HEK293 (cell line): ENCODE data around the gene KCTD2.

Source experiments
- GLI4 ChIP-seq: fragments of 450-650 bp; formaldehyde crosslinking; IDR thresholded peaks from 2 replicates; pipeline ENCODE4 v1.5.1; 2016; ENCODE audit warnings: missing biosample characterization, missing genetic modification characterization
- KLF10 ChIP-seq: fragments of 450-650 bp; IDR thresholded peaks from 2 replicates; pipeline ENCODE4 v1.5.1; 2018; ENCODE audit warnings: missing biosample characterization, mild to moderate bottlenecking, missing genetic modification characterization
- OVOL3 ChIP-seq: fragments of 450-650 bp; formaldehyde crosslinking; IDR thresholded peaks from 2 replicates; pipeline ENCODE4 v1.5.1; 2016; ENCODE audit warnings: missing biosample characterization, missing genetic modification characterization
- SP3 ChIP-seq: fragments of 450-650 bp; formaldehyde crosslinking; IDR thresholded peaks from 2 replicates; pipeline ENCODE4 v1.5.1; 2016; ENCODE audit warnings: missing biosample characterization, missing genetic modification characterization
- SP7 ChIP-seq: fragments of 450-650 bp; formaldehyde crosslinking; IDR thresholded peaks from 2 replicates; pipeline ENCODE4 v1.5.1; 2016; ENCODE audit warnings: missing biosample characterization, missing genetic modification characterization
- WT1 ChIP-seq: fragments of 450-650 bp; formaldehyde crosslinking; IDR thresholded peaks from 2 replicates; pipeline ENCODE4 v1.5.1; 2016; ENCODE audit warnings: missing biosample characterization, missing genetic modification characterization
- YY2 ChIP-seq: fragments of 450-650 bp; formaldehyde crosslinking; IDR thresholded peaks from 2 replicates; pipeline ENCODE4 v1.5.1; 2016; ENCODE audit warnings: missing biosample characterization, missing genetic modification characterization
- ZBTB1 ChIP-seq: fragments of 450-650 bp; formaldehyde crosslinking; IDR thresholded peaks from 2 replicates; pipeline ENCODE4 v1.5.1; 2016; ENCODE audit warnings: missing biosample characterization, missing genetic modification characterization
- ZBTB17 ChIP-seq: fragments of 450-650 bp; formaldehyde crosslinking; IDR thresholded peaks from 2 replicates; pipeline ENCODE4 v1.5.1; 2016; ENCODE audit warnings: missing biosample characterization, missing genetic modification characterization
- ZBTB20 ChIP-seq: fragments of 450-650 bp; formaldehyde crosslinking; IDR thresholded peaks from 2 replicates; pipeline ENCODE4 v1.5.1; 2016; ENCODE audit warnings: missing biosample characterization, missing genetic modification characterization
- ZFP69B ChIP-seq: fragments of 450-650 bp; formaldehyde crosslinking; IDR thresholded peaks from 2 replicates; pipeline ENCODE4 v1.5.1; 2016; ENCODE audit warnings: missing biosample characterization, missing genetic modification characterization
- ZIC2 ChIP-seq: fragments of 450-650 bp; formaldehyde crosslinking; IDR thresholded peaks from 2 replicates; pipeline ENCODE4 v1.5.1; 2016; ENCODE audit warnings: missing biosample characterization, missing genetic modification characterization
- ZNF121 ChIP-seq: fragments of 450-650 bp; formaldehyde crosslinking; IDR thresholded peaks from 2 replicates; pipeline ENCODE4 v1.5.1; 2016; ENCODE audit warnings: missing biosample characterization, missing genetic modification characterization
- ZNF132 ChIP-seq: fragments of 450-650 bp; formaldehyde crosslinking; IDR thresholded peaks from 2 replicates; pipeline ENCODE4 v1.5.1; 2017; ENCODE audit warnings: missing biosample characterization, missing genetic modification characterization, borderline replicate concordance
- ZNF174 ChIP-seq: fragments of 450-650 bp; formaldehyde crosslinking; IDR thresholded peaks from 2 replicates; pipeline ENCODE4 v1.5.0; 2017; ENCODE audit warnings: missing biosample characterization, mild to moderate bottlenecking, missing genetic modification characterization
- ZNF211 ChIP-seq: fragments of 450-650 bp; formaldehyde crosslinking; IDR thresholded peaks from 2 replicates; pipeline ENCODE4 v1.5.1; 2016; ENCODE audit warnings: low read depth, missing biosample characterization, missing genetic modification characterization
- ZNF239 ChIP-seq: fragments of 450-650 bp; formaldehyde crosslinking; IDR thresholded peaks from 2 replicates; pipeline ENCODE4 v1.5.1; 2016; ENCODE audit warnings: missing biosample characterization, missing genetic modification characterization
- ZNF302 ChIP-seq: fragments of 450-650 bp; formaldehyde crosslinking; IDR thresholded peaks from 2 replicates; pipeline ENCODE4 v1.5.1; 2016; ENCODE audit warnings: missing biosample characterization, missing genetic modification characterization, low read depth
- ZNF311 ChIP-seq: fragments of 450-650 bp; formaldehyde crosslinking; IDR thresholded peaks from 2 replicates; pipeline ENCODE4 v1.5.1; 2017; ENCODE audit warnings: missing biosample characterization, missing genetic modification characterization, borderline replicate concordance
- ZNF324 ChIP-seq: fragments of 450-650 bp; formaldehyde crosslinking; IDR thresholded peaks from 2 replicates; pipeline ENCODE4 v1.5.1; 2016; ENCODE audit warnings: missing biosample characterization, missing genetic modification characterization
- ZNF473 ChIP-seq: fragments of 450-650 bp; formaldehyde crosslinking; IDR thresholded peaks from 2 replicates; pipeline ENCODE4 v1.5.1; 2017; ENCODE audit warnings: missing biosample characterization, missing genetic modification characterization
- ZNF501 ChIP-seq: fragments of 450-650 bp; formaldehyde crosslinking; IDR thresholded peaks from 2 replicates; pipeline ENCODE4 v1.5.1; 2016; ENCODE audit warnings: missing biosample characterization, missing genetic modification characterization
- ZNF530 ChIP-seq: fragments of 450-650 bp; formaldehyde crosslinking; IDR thresholded peaks from 2 replicates; pipeline ENCODE4 v1.5.1; 2016; ENCODE audit warnings: low read depth, missing biosample characterization, missing genetic modification characterization
- ZNF585B ChIP-seq: fragments of 450-650 bp; formaldehyde crosslinking; IDR thresholded peaks from 2 replicates; pipeline ENCODE4 v1.5.1; 2016; ENCODE audit warnings: missing biosample characterization, missing genetic modification characterization
- TF ChIP-seq, protein P1 (sequence below): fragments of 450-650 bp; formaldehyde crosslinking; IDR thresholded peaks from 2 replicates; pipeline ENCODE4 v1.5.1; 2017; ENCODE audit warnings: missing biosample characterization, missing genetic modification characterization
- TF ChIP-seq, protein P2 (sequence below): fragments of 450-650 bp; formaldehyde crosslinking; IDR thresholded peaks from 2 replicates; pipeline ENCODE4; 2016; ENCODE audit warnings: missing biosample characterization, missing genetic modification characterization
- TF ChIP-seq, protein P3 (sequence below): fragments of 450-650 bp; formaldehyde crosslinking; IDR thresholded peaks from 2 replicates; pipeline ENCODE4 v1.5.1; 2016; ENCODE audit warnings: missing biosample characterization, missing genetic modification characterization
- TF ChIP-seq, protein P4 (sequence below): fragments of 450-650 bp; formaldehyde crosslinking; IDR thresholded peaks from 2 replicates; pipeline ENCODE4 v1.5.1; 2016; ENCODE audit warnings: missing biosample characterization, missing genetic modification characterization
- TF ChIP-seq, protein P5 (sequence below): fragments of 450-650 bp; formaldehyde crosslinking; IDR thresholded peaks from 2 replicates; pipeline ENCODE4 v1.5.1; 2016; ENCODE audit warnings: missing biosample characterization, missing genetic modification characterization

The KCTD2 gene

DNA sequence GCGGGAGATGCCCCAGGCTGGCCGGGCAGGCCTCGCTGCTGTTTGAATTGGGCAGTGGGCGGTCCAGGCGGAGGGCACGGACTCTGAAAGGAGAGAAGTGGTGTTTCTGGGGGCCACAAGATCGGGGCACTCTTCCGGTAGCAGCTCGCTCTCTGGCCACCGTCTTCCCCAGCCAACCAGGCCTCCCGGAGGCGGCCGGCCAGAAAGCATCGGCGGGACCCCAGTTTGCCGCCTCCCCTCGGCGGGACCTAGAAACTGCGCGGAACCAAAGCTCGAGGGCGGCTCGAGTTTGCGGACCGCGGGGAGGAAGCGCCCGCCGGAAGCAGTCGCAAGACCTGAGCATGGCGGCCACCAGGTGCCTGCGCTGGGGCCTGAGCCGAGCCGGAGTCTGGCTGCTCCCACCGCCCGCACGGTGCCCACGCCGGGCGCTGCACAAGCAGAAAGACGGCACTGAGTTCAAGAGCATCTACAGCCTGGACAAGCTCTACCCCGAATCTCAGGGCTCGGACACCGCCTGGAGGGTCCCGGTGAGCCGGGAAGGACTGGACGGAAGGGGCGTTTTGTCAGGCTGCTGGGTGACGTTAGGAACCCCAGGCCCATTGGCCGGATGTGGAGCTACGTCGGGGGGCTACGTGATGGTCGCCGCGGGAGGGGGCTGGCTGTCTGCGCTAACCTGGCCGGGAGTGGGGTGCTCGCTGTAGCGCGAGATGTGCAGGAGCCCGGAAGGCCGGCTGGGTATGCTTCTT lies 34.5 kb upstream of the KCTD2 start, which contains the start of gene MRPL58 (continued):
- TF ChIP-seq, protein P1, sequence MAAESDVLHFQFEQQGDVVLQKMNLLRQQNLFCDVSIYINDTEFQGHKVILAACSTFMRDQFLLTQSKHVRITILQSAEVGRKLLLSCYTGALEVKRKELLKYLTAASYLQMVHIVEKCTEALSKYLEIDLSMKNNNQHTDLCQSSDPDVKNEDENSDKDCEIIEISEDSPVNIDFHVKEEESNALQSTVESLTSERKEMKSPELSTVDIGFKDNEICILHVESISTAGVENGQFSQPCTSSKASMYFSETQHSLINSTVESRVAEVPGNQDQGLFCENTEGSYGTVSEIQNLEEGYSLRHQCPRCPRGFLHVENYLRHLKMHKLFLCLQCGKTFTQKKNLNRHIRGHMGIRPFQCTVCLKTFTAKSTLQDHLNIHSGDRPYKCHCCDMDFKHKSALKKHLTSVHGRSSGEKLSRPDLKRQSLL (tag by site-specific recombination) = peak; percentile 65; the same call in 1 of the 2 replicates
- TF ChIP-seq ZNF211 (tag by site-specific recombination) = no peak
- TF ChIP-seq ZIC2 (tag by site-specific recombination) = peak; percentile 44
- no peak for TF ChIP-seq ZNF121 (tag by site-specific recombination)
- TF ChIP-seq ZNF132 (tag by site-specific recombination) = no peak
- TF ChIP-seq ZNF324 (tag by site-specific recombination) = peak; percentile 94
- no peak for TF ChIP-seq ZNF174
- peak; percentile 93 for TF ChIP-seq SP7 (tag by site-specific recombination)
- TF ChIP-seq ZFP69B (tag by site-specific recombination) = peak; percentile 85
- TF ChIP-seq, protein P2, sequence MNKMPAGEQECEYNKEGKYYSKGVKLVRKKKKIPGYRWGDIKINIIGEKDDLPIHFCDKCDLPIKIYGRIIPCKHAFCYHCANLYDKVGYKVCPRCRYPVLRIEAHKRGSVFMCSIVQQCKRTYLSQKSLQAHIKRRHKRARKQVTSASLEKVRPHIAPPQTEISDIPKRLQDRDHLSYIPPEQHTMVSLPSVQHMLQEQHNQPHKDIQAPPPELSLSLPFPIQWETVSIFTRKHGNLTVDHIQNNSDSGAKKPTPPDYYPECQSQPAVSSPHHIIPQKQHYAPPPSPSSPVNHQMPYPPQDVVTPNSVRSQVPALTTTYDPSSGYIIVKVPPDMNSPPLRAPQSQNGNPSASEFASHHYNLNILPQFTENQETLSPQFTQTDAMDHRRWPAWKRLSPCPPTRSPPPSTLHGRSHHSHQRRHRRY (tag by site-specific recombination) = peak; percentile 37; the same call in 1 of the 2 replicates
- TF ChIP-seq KLF10 (tag by site-specific recombination) = peak; percentile 59; the same call in 1 of the 2 replicates
- TF ChIP-seq ZBTB20 (tag by site-specific recombination) = peak; percentile 52; the same call in 1 of the 2 replicates
- TF ChIP-seq ZBTB1 = 0 out of 2 replicates have a peak, but pooled peaks have one; percentile 48
- peak; percentile 91; the same call in 1 of the 2 replicates for TF ChIP-seq GLI4 (tag by site-specific recombination)
- no peak for TF ChIP-seq OVOL3 (tag by site-specific recombination)
- TF ChIP-seq SP3 (tag by site-specific recombination) = peak; percentile 84
- peak; percentile 31; the same call in 1 of the 2 replicates for TF ChIP-seq ZNF239 (tag by site-specific recombination)
- no peak for TF ChIP-seq ZNF302 (tag by site-specific recombination)
- peak; percentile 90 for TF ChIP-seq ZNF501 (tag by site-specific recombination)
- peak; percentile 81 for TF ChIP-seq ZBTB17 (tag by site-specific recombination)
- no peak for TF ChIP-seq ZNF530
- TF ChIP-seq, protein P3, sequence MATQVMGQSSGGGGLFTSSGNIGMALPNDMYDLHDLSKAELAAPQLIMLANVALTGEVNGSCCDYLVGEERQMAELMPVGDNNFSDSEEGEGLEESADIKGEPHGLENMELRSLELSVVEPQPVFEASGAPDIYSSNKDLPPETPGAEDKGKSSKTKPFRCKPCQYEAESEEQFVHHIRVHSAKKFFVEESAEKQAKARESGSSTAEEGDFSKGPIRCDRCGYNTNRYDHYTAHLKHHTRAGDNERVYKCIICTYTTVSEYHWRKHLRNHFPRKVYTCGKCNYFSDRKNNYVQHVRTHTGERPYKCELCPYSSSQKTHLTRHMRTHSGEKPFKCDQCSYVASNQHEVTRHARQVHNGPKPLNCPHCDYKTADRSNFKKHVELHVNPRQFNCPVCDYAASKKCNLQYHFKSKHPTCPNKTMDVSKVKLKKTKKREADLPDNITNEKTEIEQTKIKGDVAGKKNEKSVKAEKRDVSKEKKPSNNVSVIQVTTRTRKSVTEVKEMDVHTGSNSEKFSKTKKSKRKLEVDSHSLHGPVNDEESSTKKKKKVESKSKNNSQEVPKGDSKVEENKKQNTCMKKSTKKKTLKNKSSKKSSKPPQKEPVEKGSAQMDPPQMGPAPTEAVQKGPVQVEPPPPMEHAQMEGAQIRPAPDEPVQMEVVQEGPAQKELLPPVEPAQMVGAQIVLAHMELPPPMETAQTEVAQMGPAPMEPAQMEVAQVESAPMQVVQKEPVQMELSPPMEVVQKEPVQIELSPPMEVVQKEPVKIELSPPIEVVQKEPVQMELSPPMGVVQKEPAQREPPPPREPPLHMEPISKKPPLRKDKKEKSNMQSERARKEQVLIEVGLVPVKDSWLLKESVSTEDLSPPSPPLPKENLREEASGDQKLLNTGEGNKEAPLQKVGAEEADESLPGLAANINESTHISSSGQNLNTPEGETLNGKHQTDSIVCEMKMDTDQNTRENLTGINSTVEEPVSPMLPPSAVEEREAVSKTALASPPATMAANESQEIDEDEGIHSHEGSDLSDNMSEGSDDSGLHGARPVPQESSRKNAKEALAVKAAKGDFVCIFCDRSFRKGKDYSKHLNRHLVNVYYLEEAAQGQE (tag by site-specific recombination) = peak; percentile 53
- TF ChIP-seq, protein P4, sequence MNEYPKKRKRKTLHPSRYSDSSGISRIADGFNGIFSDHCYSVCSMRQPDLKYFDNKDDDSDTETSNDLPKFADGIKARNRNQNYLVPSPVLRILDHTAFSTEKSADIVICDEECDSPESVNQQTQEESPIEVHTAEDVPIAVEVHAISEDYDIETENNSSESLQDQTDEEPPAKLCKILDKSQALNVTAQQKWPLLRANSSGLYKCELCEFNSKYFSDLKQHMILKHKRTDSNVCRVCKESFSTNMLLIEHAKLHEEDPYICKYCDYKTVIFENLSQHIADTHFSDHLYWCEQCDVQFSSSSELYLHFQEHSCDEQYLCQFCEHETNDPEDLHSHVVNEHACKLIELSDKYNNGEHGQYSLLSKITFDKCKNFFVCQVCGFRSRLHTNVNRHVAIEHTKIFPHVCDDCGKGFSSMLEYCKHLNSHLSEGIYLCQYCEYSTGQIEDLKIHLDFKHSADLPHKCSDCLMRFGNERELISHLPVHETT = peak; percentile 87
- peak; percentile 99 for TF ChIP-seq YY2 (tag by site-specific recombination)
- TF ChIP-seq, protein P5, sequence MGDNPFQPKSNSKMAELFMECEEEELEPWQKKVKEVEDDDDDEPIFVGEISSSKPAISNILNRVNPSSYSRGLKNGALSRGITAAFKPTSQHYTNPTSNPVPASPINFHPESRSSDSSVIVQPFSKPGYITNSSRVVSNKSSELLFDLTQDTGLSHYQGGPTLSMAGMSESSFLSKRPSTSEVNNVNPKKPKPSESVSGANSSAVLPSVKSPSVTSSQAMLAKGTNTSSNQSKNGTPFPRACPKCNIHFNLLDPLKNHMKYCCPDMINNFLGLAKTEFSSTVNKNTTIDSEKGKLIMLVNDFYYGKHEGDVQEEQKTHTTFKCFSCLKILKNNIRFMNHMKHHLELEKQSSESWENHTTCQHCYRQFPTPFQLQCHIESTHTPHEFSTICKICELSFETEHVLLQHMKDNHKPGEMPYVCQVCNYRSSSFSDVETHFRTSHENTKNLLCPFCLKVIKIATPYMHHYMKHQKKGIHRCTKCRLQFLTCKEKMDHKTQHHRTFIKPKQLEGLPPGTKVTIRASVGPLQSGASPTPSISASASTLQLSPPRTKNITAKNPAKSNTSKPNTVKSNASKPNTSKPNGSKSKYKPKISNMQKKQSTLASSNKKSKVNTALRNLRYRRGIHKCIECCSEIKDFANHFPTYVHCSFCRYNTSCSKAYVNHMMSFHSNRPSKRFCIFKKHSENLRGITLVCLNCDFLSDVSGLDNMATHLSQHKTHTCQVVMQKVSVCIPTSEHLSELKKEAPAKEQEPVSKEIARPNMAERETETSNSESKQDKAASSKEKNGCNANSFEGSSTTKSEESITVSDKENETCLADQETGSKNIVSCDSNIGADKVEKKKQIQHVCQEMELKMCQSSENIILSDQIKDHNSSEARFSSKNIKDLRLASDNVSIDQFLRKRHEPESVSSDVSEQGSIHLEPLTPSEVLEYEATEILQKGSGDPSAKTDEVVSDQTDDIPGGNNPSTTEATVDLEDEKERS (tag by site-specific recombination) = no peak
- no peak for TF ChIP-seq ZNF473 (tag by site-specific recombination)
- TF ChIP-seq WT1 (tag by site-specific recombination) = peak; percentile 41
- no peak for TF ChIP-seq ZNF311 (tag by site-specific recombination)
- TF ChIP-seq ZNF585B = no peak; the same call in 1 of the 2 replicates
